SH-SY5Y (cell line): ENCODE results near the gene SIRT3.

ENCODE experiments used
- GATA2 ChIP-seq: IDR thresholded peaks from 2 replicates; pipeline ENCODE4 v1.6.1; 2011; ENCODE audit warnings: mild to moderate bottlenecking, low read depth, low read length
- GATA3 ChIP-seq: IDR thresholded peaks from 2 replicates; pipeline ENCODE4 v1.6.1; 2011; ENCODE audit warnings: low read depth, mild to moderate bottlenecking, low read length, moderate library complexity

SIRT3 gene

GRCh38 chr11:236774-237767 is 929 bp upstream of the SIRT3 start, which contains the start of gene PSMD13:
Gene PSMD13, plus strand, starts transcription at chr11:236976. Its CDS starts 74 bp downstream, at chr11:237050.
- TF ChIP-seq GATA3 = no peak

GRCh38 chr11:235609-235996 is 539 bp downstream of the SIRT3 start:
- TF ChIP-seq GATA3 = no peak
- TF ChIP-seq GATA2 = no peak

GRCh38 chr11:235180-235579 is 962 bp downstream of the SIRT3 start:
- TF ChIP-seq GATA3 = no peak
- no peak for TF ChIP-seq GATA2

- no peak for TF ChIP-seq GATA3
- TF ChIP-seq GATA2 = no peak
Measured at GRCh38 chr11:232783-233565, 3.2 kb downstream of the SIRT3 start.

GRCh38 chr11:230431-230830 is 5.7 kb downstream of the SIRT3 start:
- TF ChIP-seq GATA3 = no peak
- no peak for TF ChIP-seq GATA2

GRCh38 chr11:227824-228379 is 8.2 kb downstream of the SIRT3 start:
- TF ChIP-seq GATA3 (no peak), GATA2 (no peak)

GRCh38 chr11:225734-226453 is 10.2 kb downstream of the SIRT3 start:
- no peak for TF ChIP-seq GATA2
- TF ChIP-seq GATA3 = no peak

GRCh38 chr11:224424-224823 is 11.7 kb downstream of the SIRT3 start:
- no peak for TF ChIP-seq GATA2
- no peak for TF ChIP-seq GATA3

GRCh38 chr11:223884-224283 is 12.3 kb downstream of the SIRT3 start:
- TF ChIP-seq GATA2 (no peak), GATA3 (no peak)

- TF ChIP-seq GATA3 = no peak
- no peak for TF ChIP-seq GATA2
Measured at GRCh38 chr11:223026-223789, 12.9 kb downstream of the SIRT3 start.

GRCh38 chr11:221998-222789 is 13.9 kb downstream of the SIRT3 start:
- TF ChIP-seq GATA2 (no peak), GATA3 (no peak)

GRCh38 chr11:221539-221938 is 14.6 kb downstream of the SIRT3 start:
- TF ChIP-seq GATA2 (no peak), GATA3 (no peak)
